ENCODE results near the gene GEMIN4. TPM values are rescaled to one million over a fixed set of nuclear protein-coding genes. Genes with fewer than 3 reads are reported as not detected.

GEMIN4 gene
- total and polyA plus RNA-seq, 10 of the 15 experiments (the other 5 are each of a cell fraction or from before 2014, with no cell fraction given) = 2.4 to 55.6 (median 34.5) TPM

DNA sequence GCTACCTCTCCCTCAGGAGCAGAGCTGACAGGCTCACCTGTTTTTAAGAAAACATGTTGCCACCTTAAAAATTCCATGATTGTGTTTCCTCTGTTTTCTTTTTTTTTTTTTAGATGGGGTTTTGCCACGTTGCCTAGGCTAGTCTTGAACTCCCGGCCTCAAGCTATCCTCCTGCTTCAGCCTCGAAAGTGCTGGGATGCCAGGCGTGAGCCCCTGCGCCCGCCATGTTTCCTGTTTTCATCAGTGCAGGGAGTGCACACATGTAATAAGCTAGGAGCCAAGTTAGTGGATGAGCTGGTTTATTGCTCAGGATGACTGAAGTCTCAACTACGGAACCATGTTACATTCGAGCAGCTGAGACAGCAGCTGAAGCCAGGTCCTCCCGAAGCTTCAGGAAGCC lies 43.7 kb upstream of the GEMIN4 start:
- WGBS (ENCODE audit: insufficient coverage, insufficient replicate concordance, low lambda C conversion rate, missing lambda C conversion rate) = 85% methylated on average over 9 of the region's 9 CpGs
- DNase-seq (ENCODE audit: low read depth, low spot score) = no peak
- BruUV-seq (replicated peaks) = no TSS peak
- H4K20me1 ChIP-seq (ENCODE audit: control insufficient read depth, insufficient read depth) = no peaks in the 10 kb centered on the region
- no peaks in the 10 kb centered on the region for H3K79me2 ChIP-seq (ENCODE audit: control insufficient read depth, insufficient read depth, low read length)
- H3K27ac ChIP-seq (ENCODE audit: control insufficient read depth, insufficient read depth) = no peak overlapping the region
- TF ChIP-seq JUND (IDR thresholded peaks at IDR 0.05; ENCODE audit: low read depth, low read length) (no peak), SUZ12 (IDR thresholded peaks at IDR 0.05; ENCODE audit: unreplicated experiment) (no peak), NR2F1 (conservative IDR thresholded peaks at IDR 0.05) (no peak)
- TF ChIP-seq, protein P1, sequence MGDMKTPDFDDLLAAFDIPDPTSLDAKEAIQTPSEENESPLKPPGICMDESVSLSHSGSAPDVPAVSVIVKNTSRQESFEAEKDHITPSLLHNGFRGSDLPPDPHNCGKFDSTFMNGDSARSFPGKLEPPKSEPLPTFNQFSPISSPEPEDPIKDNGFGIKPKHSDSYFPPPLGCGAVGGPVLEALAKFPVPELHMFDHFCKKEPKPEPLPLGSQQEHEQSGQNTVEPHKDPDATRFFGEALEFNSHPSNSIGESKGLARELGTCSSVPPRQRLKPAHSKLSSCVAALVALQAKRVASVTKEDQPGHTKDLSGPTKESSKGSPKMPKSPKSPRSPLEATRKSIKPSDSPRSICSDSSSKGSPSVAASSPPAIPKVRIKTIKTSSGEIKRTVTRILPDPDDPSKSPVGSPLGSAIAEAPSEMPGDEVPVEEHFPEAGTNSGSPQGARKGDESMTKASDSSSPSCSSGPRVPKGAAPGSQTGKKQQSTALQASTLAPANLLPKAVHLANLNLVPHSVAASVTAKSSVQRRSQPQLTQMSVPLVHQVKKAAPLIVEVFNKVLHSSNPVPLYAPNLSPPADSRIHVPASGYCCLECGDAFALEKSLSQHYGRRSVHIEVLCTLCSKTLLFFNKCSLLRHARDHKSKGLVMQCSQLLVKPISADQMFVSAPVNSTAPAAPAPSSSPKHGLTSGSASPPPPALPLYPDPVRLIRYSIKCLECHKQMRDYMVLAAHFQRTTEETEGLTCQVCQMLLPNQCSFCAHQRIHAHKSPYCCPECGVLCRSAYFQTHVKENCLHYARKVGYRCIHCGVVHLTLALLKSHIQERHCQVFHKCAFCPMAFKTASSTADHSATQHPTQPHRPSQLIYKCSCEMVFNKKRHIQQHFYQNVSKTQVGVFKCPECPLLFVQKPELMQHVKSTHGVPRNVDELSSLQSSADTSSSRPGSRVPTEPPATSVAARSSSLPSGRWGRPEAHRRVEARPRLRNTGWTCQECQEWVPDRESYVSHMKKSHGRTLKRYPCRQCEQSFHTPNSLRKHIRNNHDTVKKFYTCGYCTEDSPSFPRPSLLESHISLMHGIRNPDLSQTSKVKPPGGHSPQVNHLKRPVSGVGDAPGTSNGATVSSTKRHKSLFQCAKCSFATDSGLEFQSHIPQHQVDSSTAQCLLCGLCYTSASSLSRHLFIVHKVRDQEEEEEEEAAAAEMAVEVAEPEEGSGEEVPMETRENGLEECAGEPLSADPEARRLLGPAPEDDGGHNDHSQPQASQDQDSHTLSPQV (IDR thresholded peaks at IDR 0.05) = no peak
- TF ChIP-seq, protein P2, sequence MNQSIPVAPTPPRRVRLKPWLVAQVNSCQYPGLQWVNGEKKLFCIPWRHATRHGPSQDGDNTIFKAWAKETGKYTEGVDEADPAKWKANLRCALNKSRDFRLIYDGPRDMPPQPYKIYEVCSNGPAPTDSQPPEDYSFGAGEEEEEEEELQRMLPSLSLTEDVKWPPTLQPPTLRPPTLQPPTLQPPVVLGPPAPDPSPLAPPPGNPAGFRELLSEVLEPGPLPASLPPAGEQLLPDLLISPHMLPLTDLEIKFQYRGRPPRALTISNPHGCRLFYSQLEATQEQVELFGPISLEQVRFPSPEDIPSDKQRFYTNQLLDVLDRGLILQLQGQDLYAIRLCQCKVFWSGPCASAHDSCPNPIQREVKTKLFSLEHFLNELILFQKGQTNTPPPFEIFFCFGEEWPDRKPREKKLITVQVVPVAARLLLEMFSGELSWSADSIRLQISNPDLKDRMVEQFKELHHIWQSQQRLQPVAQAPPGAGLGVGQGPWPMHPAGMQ (IDR thresholded peaks at IDR 0.05; ENCODE audit: borderline replicate concordance) = no peak
- TF ChIP-seq, protein P3, sequence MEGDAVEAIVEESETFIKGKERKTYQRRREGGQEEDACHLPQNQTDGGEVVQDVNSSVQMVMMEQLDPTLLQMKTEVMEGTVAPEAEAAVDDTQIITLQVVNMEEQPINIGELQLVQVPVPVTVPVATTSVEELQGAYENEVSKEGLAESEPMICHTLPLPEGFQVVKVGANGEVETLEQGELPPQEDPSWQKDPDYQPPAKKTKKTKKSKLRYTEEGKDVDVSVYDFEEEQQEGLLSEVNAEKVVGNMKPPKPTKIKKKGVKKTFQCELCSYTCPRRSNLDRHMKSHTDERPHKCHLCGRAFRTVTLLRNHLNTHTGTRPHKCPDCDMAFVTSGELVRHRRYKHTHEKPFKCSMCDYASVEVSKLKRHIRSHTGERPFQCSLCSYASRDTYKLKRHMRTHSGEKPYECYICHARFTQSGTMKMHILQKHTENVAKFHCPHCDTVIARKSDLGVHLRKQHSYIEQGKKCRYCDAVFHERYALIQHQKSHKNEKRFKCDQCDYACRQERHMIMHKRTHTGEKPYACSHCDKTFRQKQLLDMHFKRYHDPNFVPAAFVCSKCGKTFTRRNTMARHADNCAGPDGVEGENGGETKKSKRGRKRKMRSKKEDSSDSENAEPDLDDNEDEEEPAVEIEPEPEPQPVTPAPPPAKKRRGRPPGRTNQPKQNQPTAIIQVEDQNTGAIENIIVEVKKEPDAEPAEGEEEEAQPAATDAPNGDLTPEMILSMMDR (IDR thresholded peaks at IDR 0.05 in 2 of 3, conservative IDR thresholded peaks at IDR 0.05 in 1 of 3; ENCODE audit: control insufficient read depth in 2 of 3, extremely low read depth in 1 of 3, insufficient read depth in 1 of 3, low read depth in 3 of 3, low read length in 3 of 3) = no peak
- SMC1A ChIA-PET (ENCODE audit: uncharacterized antibody, unreplicated experiment) = interaction anchor here (0.5 to 2.6 kb wide), 5 partner anchors 52 to 384 kb away, joined by 3 to 24 read pairs (median 3); partner anchors contain the start of gene NXN
- H3K36me3 ChIP-seq (ENCODE audit: control insufficient read depth in 2 of 2, insufficient read depth in 2 of 2, low read length in 1 of 2) = peaks cover 3% of the 10 kb centered on the region in 2 experiments; a peak in 3 of 4 replicates
- POLR2A ChIA-PET = interaction anchor here (0.9 kb wide), 1 partner anchor 185 kb away, joined by 3 read pairs; no protein-coding TSS in a partner anchor
- no peak overlapping the region for H3K4me3 ChIP-seq
- no peaks in the 10 kb centered on the region for H3K27me3 ChIP-seq (replicated peaks in 1 of 2; ENCODE audit: control insufficient read depth in 2 of 2, insufficient read depth in 2 of 2, low read length in 1 of 2)
- H3K4me1 ChIP-seq (ENCODE audit: control insufficient read depth, insufficient read depth, low read length) = no peaks in the 10 kb centered on the region
- intact Hi-C loops (cut with micrococcal nuclease; ENCODE audit: unreplicated experiment) (loop anchor here (1.0 kb wide), 1 partner anchor 186 kb away; no protein-coding TSS in a partner anchor), in situ Hi-C loops (cut with MboI) (loop anchor here (5.0 kb wide), 1 partner anchor 192 kb away; no protein-coding TSS in a partner anchor)
- H3K4me2 ChIP-seq (ENCODE audit: control insufficient read depth, insufficient read depth) = no peak overlapping the region
- CTCF ChIA-PET = interaction anchor here (0.7 to 6.1 kb wide), 3 partner anchors 182 to 201 kb away, joined by 3 to 61 read pairs (median 6); partner anchors contain the start of genes NXN and TIMM22
- no peak overlapping the region for H3K9ac ChIP-seq (ENCODE audit: control insufficient read depth, insufficient read depth, low read length)
- FAIRE-seq = no peak
- no peaks in the 10 kb centered on the region for H3K9me3 ChIP-seq (replicated peaks; ENCODE audit: control insufficient read depth, insufficient read depth, low read length)
- H2AFZ ChIP-seq (ENCODE audit: control insufficient read depth, low read depth, low read length) = no peak overlapping the region
- RAD21 ChIA-PET (ENCODE audit: unreplicated experiment) = interaction anchor here (1.2 to 3.1 kb wide), 3 partner anchors 14 to 185 kb away, joined by 3 to 32 read pairs (median 4); partner anchors contain the start of genes GLOD4, MRM3 and NXN
- ATAC-seq = no peak
